ENCODE data around the gene REC114. TPM values are rescaled to one million over a fixed set of nuclear protein-coding genes. Genes with fewer than 3 reads are reported as not detected.

REC114 gene
- total and polyA plus RNA-seq, 2 donors (not counting 3 experiments of a cell fraction or from before 2014, with no cell fraction given) = not detected

DNA sequence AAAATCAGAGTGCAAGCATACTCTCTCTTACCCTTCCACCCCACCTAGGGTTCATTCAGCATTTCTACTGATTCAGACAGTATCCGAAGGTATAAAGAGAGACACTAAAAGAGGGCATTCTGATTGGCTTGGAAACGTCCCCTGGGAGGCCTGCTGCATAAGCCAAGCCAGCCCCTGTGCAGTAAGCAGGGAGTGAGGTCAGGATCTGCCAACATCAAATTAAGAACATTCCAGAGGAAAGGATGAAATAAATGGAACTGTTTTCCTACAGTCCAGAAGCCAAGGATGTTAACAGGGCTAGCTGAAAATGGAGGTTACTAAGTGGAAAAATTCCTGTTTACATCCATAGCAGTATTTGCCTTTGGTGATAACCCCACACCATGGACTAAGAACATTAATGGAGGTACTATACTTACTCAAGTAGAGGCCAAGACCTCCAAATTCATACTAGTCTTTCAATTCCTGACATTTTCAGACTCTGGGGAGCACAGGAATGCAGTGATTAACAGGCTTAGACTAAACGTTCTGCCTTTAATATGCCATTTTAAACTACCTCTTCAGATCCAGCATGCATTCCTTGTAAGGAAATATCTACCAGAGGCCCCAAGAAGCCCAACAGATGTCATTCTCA is 155.7 kb downstream of the REC114 start:
- H3K27me3 ChIP-seq (ENCODE audit: control insufficient read depth in 2 of 2, insufficient read depth in 2 of 2, low read length in 2 of 2) = no peaks in the 10 kb centered on the region
- no peaks in the 10 kb centered on the region for H3K36me3 ChIP-seq (ENCODE audit: control insufficient read depth in 2 of 2, extremely low read depth in 1 of 2, insufficient read depth in 2 of 2, low read length in 2 of 2)
- H3K4me1 ChIP-seq (ENCODE audit: control insufficient read depth, extremely low read depth, insufficient read depth, low read length) = peaks cover 39% of the 10 kb centered on the region
- peaks cover 68% of the 10 kb centered on the region for H3K79me2 ChIP-seq (ENCODE audit: control insufficient read depth, insufficient read depth, low read length)
- no peak overlapping the region for H3K4me3 ChIP-seq (replicated peaks in 1 of 3; ENCODE audit: insufficient read depth in 1 of 3, low read depth in 1 of 3, low read length in 3 of 3)
- TF ChIP-seq POLR2AphosphoS5 (IDR thresholded peaks at IDR 0.05; ENCODE audit: insufficient read depth, low read depth, low read length) (no peak), EZH2 (IDR thresholded peaks at IDR 0.05; ENCODE audit: borderline replicate concordance, low read depth, low read length, severe bottlenecking) (no peak), MYC (IDR thresholded peaks at IDR 0.05; ENCODE audit: low read depth, low read length) (no peak), JUN (IDR thresholded peaks at IDR 0.05; ENCODE audit: borderline replicate concordance, insufficient read depth, insufficient read length, low read depth) (no peak)
- TF ChIP-seq, protein P1, sequence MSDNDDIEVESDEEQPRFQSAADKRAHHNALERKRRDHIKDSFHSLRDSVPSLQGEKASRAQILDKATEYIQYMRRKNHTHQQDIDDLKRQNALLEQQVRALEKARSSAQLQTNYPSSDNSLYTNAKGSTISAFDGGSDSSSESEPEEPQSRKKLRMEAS (IDR thresholded peaks at IDR 0.05; ENCODE audit: insufficient read depth, insufficient read length) = no peak
- TF ChIP-seq, protein P2, sequence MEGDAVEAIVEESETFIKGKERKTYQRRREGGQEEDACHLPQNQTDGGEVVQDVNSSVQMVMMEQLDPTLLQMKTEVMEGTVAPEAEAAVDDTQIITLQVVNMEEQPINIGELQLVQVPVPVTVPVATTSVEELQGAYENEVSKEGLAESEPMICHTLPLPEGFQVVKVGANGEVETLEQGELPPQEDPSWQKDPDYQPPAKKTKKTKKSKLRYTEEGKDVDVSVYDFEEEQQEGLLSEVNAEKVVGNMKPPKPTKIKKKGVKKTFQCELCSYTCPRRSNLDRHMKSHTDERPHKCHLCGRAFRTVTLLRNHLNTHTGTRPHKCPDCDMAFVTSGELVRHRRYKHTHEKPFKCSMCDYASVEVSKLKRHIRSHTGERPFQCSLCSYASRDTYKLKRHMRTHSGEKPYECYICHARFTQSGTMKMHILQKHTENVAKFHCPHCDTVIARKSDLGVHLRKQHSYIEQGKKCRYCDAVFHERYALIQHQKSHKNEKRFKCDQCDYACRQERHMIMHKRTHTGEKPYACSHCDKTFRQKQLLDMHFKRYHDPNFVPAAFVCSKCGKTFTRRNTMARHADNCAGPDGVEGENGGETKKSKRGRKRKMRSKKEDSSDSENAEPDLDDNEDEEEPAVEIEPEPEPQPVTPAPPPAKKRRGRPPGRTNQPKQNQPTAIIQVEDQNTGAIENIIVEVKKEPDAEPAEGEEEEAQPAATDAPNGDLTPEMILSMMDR (IDR thresholded peaks at IDR 0.05; ENCODE audit: extremely low read depth in 1 of 2, insufficient read depth in 1 of 2, low read depth in 1 of 2, low read length in 2 of 2) = no peak
- CTCF ChIA-PET = interaction anchor here (1.5 kb wide), 1 partner anchor 38 kb away, joined by 3 read pairs; no protein-coding TSS in a partner anchor
- no peak for DNase-seq (ENCODE audit: low read depth, low spot score)
- intact Hi-C loops (cut with micrococcal nuclease) = no loop called here
- H3K9ac ChIP-seq (replicated peaks; ENCODE audit: extremely low read depth, insufficient read depth, low read length) = no peak overlapping the region
- H4K20me1 ChIP-seq (replicated peaks; ENCODE audit: control insufficient read depth, extremely low read depth, insufficient read depth, low read length) = peaks cover 6% of the 10 kb centered on the region
- no peak overlapping the region for H2AFZ ChIP-seq (ENCODE audit: low read depth, low read length)
- no peaks in the 10 kb centered on the region for H3K9me1 ChIP-seq (replicated peaks; ENCODE audit: control insufficient read depth, extremely low read depth, insufficient read depth, low read length)
- POLR2A ChIA-PET = no interaction called here
- dilution Hi-C loops (cut with MboI; ENCODE audit: extremely low pct_ligation_motif_present, low sequenced_read_pairs) = no loop called here
- BruUV-seq (replicated peaks) = no TSS peak
- H3K9me3 ChIP-seq (replicated peaks; ENCODE audit: control insufficient read depth, insufficient read depth, low read length) = no peaks in the 10 kb centered on the region
- no peak overlapping the region for H3K27ac ChIP-seq (ENCODE audit: insufficient read depth, low read depth, low read length)
- no peak for FAIRE-seq
- H3K4me2 ChIP-seq (ENCODE audit: insufficient read depth, low read length) = no peak overlapping the region
